Ishikawa (cell line): ENCODE results near the gene PSTPIP1.

Experiments used
- MAX ChIP-seq: IDR thresholded peaks from 2 replicates; pipeline ENCODE4 v1.6.1; 2012
- TAF1 ChIP-seq: IDR thresholded peaks from 2 replicates; pipeline ENCODE4 v1.6.1; 2012; ENCODE audit warnings: low read depth, mild to moderate bottlenecking

DNA sequence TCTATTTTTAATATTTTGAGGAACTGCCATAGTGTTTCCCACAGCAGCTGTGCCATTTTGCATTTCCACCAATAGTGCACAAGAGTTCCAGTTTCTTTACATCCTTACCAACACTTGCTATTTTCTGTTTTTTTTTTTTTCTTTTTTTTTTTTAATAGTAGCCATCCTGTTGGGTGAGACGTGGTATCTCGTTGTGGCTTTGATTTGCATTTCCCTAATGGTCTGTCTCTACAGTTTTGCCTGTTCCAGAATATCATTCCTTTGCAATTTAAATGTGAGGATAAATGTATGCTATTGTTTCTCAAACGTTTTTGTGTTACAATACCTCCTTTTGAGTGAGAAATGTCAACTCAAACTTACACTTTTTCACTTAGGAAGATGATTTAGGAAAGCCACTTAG lies 41.0 kb upstream of the PSTPIP1 start:
- TF ChIP-seq TAF1 (no peak), MAX (no peak)
